CD4-positive, alpha-beta T cell treated with Interleukin-15 for 1 hour (primary cell): ENCODE results near the gene IHH.

ENCODE experiments used
- DNase-seq: peaks from one replicate; pipeline ENCODE4 v3.0.0-alpha.2; 2020

IHH gene

DNA sequence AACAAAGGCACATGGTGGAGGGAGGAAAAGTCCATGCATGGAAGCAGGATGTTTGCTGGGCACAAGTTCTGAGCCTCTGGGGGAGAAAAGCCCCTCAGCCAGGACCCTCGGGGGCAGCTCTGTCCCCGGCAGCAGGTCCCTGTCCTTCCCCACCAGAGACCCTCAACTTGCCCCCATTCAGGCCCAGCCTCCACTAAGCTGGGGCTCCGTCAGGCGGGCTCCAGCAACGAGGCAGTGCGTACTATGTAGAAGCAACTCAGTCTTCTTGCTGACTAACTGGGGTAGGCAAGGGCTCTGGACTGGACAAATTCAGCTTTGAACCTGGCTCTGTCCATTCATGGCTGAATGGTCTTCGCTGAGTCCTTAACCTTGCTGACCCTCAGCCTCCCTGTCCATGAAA is 42.4 kb downstream of the IHH start:
- DNase-seq: no peak

DNA sequence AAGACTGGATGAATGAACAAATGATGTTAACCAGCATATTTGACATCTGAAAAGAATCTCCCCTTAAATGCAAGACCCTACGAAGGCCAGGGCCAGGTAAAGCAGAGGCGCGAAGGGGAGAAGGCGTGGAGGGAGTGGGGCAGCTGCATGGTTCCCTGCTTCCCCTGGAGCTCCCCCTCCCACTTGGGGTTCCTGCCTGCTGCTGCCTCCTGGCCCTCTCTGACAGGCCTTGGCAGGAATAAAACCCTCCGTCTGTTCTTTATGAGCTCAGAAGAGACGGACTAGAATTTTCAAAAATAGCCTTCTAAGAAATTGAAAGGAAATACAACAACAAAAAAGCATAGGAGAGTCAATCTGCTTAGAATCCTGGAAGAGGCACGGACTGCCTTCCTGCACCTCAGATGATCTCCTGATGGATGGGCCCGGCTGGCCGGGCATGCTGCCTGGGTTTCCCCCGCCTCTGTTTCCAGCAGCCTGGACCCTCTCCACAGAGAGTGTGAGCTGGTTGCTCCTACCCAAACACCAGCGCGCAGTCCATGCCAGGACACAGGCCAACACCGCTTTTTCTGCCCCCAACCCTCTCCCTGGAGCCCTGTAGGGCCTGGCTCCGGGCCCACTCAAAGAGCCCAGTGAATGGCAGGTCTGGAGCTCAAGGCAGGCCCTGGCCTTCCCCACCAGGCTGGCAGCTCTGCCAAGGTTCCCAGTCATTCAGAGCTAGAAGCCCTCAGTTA is 43.4 kb downstream of the IHH start:
- no peak for DNase-seq

DNA sequence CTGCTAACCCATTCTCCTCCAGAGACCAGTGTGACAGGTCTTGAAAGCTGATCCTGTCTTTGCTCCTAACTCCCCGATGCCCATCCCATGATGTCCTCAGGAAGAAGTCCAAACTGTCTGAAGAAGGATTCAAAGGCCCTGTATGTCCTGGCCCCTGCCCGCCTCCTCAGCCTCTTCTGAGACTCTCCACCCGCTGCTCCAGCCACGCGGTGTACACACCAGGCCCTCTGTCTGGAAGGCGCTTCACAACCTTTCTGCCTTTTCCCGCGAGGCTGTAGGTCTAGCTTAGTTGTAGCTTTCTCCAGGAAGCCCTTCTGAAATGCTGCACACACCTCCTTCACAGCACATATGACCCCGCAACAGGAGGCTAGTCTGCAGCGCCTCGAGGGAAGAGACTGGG is 44.0 kb downstream of the IHH start:
- DNase-seq: no peak

DNA sequence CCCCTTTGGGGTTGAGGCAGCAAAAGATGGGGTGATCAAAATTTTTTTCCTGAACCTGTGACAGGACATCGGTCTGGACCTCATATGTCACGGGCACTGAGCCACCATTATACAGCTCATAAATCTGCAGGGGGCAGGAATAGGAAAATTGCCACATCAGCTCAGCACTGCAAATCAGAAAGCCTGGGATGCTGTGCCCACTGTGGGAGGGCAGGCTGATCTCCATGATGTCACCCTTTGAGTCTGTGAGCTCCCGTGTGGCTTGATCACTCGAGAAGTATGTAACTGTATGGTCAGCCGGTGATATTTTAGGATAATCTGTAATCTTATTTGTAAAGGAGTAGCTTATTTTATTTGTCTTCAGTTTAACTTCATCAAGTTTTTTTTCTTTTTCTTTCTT is 49.8 kb downstream of the IHH start:
- no peak for DNase-seq

DNA sequence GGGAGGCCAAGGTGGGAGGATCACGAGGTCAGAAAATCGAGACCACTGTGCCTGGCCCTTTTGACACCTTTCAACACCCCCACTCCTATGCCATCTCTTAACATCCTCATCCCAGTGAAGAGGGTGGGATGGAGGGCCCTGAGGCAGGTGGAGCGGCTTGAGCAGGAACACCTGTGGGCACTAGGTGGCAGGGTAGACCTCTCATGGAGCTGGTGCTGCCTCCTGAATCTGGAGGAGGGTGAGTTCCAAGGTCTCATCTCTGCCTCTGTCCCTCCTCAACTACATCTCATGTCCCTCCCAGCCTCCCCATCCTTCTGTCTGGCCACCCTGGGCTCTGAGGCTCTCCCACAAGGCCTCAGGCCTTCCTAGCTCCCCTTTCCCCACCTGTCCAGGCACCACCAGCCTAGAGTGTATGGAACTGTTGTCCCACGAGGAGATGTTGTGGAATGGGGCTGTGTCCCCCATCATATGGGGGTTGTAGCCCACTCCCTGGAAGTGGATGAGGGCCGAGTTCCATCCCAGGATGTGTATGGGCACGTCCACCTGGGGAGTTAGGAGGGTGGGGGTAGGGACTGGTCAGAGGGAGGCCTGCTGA is 50.5 kb downstream of the IHH start:
- no peak for DNase-seq

DNA sequence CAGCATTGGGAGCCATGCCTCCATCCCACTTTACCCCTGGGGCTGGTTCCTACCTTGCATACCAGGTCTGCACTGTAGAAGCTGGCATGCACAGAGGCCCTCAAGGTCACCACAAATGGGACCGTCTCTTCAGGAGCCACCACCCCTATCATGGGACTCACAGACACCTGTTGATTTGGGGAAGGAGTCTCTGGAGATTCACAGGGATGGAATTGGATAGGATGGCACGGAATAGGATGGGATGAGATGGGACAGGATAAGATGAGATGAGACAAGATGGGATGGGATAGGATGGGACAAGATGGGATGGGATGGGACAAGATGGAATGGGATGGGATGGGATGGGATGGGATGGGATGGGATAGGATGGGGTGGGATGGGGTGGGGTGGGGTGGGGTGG is 51.4 kb downstream of the IHH start:
- no peak for DNase-seq
